ENCODE data around the gene TINAG. TPM values are rescaled to one million over a fixed set of nuclear protein-coding genes. Genes with fewer than 3 reads are reported as not detected.

The TINAG gene
- total RNA-seq, 1 donor from 2014 or later: 0.41 TPM

DNA sequence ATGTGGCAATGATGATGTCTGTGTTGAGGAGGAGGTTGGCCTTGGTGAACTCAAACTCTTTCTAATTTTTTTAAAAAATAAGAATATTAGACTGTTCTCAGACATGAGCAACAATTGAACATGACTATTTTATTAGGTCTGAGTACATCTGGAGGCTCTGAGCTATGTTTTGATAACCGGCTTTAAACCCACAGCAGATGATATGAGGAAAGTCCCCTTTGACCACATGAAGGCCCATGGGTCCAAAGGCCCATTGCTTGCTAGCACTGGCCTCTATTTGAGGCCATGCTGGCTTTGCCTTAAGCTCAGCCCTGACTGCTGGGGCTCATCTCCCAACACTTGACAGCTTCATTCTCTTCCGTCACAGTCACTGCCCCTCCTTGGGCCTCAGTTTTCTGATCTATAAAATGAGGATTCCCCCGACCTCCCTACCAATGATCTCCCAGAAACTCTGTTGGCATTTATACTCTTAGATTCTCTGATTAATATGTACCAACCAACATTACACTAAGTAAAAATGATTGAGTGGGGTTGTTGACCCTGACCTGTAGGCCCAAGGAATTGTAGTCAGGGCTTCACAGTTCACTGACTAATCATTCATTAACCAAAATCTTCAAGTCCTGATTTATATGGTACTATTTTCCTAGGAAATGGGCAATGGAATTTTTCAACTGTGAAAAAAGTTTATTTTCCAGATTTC is 23.9 kb upstream of the TINAG start:
- no peak overlapping the region for H3K4me3 ChIP-seq
- H3K27me3 ChIP-seq (ENCODE audit: low read depth): no peaks in the 10 kb centered on the region
- H3K4me1 ChIP-seq: no peaks in the 10 kb centered on the region
- no peaks in the 10 kb centered on the region for H3K36me3 ChIP-seq
- no peak for DNase-seq
- TF ChIP-seq CTCF (IDR thresholded peaks at IDR 0.05; ENCODE audit: borderline replicate concordance): no peak
- intact Hi-C loops (cut with micrococcal nuclease): no loop called here
- no peaks in the 10 kb centered on the region for H3K9me3 ChIP-seq (replicated peaks)
- H3K27ac ChIP-seq (replicated peaks): no peak overlapping the region

DNA sequence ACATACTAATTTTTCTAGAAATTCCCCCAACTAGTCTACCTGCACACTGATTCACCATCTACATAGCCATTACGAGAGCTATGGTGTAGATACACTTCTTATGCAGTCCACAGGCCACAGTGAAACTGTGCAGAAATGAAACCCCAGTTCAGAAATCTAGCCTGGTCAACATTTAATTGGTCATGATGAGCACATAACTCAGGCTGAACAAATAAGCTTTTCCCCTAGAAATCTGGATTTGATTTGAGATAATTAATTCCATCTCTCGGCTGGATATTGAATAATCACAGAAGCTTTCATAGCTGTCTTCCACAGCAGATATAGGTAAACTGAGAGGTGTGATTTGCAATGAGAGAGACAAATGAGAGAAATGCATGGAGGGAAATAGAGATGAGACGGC is 22.6 kb upstream of the TINAG start:
- Histone ChIP-seq H3K9me3 (replicated peaks) (no peaks in the 10 kb centered on the region), H3K27me3 (ENCODE audit: low read depth) (no peaks in the 10 kb centered on the region)
- intact Hi-C loops (cut with micrococcal nuclease): no loop called here

DNA sequence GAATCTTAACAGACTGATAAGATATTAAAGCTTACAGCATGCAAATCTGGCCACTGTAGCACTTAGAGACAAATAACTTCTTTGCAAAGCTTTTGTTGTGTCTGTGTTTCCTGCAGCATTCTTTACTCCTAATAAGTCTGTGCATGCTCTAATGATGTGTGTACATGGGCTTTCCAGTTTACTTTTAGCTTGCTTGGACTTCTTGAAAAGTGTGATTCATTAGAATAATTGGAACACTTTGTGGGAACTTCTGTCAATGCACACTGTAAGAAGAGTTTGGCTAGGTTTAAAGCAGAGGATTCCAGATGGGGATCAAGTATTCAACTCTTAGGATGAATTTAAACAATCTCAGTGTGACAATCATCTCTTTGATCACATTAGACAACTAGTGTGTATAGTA is 22.1 kb upstream of the TINAG start:
- no peak for TF ChIP-seq CTCF (IDR thresholded peaks at IDR 0.05; ENCODE audit: borderline replicate concordance)

More for the DNA sequence above, 22.6 kb upstream of the TINAG start:
- Histone ChIP-seq H3K36me3 (no peaks in the 10 kb centered on the region), H3K27ac (replicated peaks) (no peak overlapping the region), H3K4me3 (no peak overlapping the region), H3K4me1 (no peaks in the 10 kb centered on the region)
- no peak for TF ChIP-seq CTCF (IDR thresholded peaks at IDR 0.05; ENCODE audit: borderline replicate concordance)
- no peak for DNase-seq

GRCh38 chr6:54288474-54288873 is 19.8 kb upstream of the TINAG start:
- intact Hi-C loops (cut with micrococcal nuclease): no loop called here
- H3K4me1 ChIP-seq: no peaks in the 10 kb centered on the region
- H3K4me3 ChIP-seq: no peak overlapping the region
- H3K36me3 ChIP-seq: no peaks in the 10 kb centered on the region
- no peak for DNase-seq
- H3K9me3 ChIP-seq (replicated peaks): no peaks in the 10 kb centered on the region
- TF ChIP-seq CTCF (IDR thresholded peaks at IDR 0.05; ENCODE audit: borderline replicate concordance): no peak
- H3K27ac ChIP-seq (replicated peaks): no peak overlapping the region
- H3K27me3 ChIP-seq (ENCODE audit: low read depth): no peaks in the 10 kb centered on the region

More for the DNA sequence above, 22.1 kb upstream of the TINAG start:
- Histone ChIP-seq H3K4me1 (no peaks in the 10 kb centered on the region), H3K36me3 (no peaks in the 10 kb centered on the region), H3K27me3 (ENCODE audit: low read depth) (no peaks in the 10 kb centered on the region), H3K9me3 (replicated peaks) (no peaks in the 10 kb centered on the region), H3K27ac (replicated peaks) (no peak overlapping the region), H3K4me3 (no peak overlapping the region)
- intact Hi-C loops (cut with micrococcal nuclease): no loop called here
- no peak for DNase-seq

- H3K27me3 ChIP-seq (ENCODE audit: low read depth): no peaks in the 10 kb centered on the region
- H3K9me3 ChIP-seq (replicated peaks): no peaks in the 10 kb centered on the region
- DNase-seq: no peak
- H3K27ac ChIP-seq (replicated peaks): no peak overlapping the region
- intact Hi-C loops (cut with micrococcal nuclease): no loop called here
- no peaks in the 10 kb centered on the region for H3K4me1 ChIP-seq
- no peak for TF ChIP-seq CTCF (IDR thresholded peaks at IDR 0.05; ENCODE audit: borderline replicate concordance)
- H3K4me3 ChIP-seq: no peak overlapping the region
- no peaks in the 10 kb centered on the region for H3K36me3 ChIP-seq
Observed at GRCh38 chr6:54289426-54289825, 18.8 kb upstream of the TINAG start.
